ENCODE data around the gene ZBTB20. TPM values are rescaled to one million over a fixed set of nuclear protein-coding genes. Genes with fewer than 3 reads are reported as not detected.

ZBTB20 gene
- total RNA-seq, 6 donors from 2014 or later: 40.0 to 150 (median 65.8) TPM

GRCh38 chr3:114364806-114365654, 782.1 kb downstream of the ZBTB20 start:
- no peaks in the 10 kb centered on the region for H3K27me3 ChIP-seq
- no peak overlapping the region for H3K4me3 ChIP-seq
- peaks cover 0 to 12% (median 0%) of the 10 kb centered on the region in 4 donors for H3K4me1 ChIP-seq
- no peaks in the 10 kb centered on the region for H3K36me3 ChIP-seq
- 75 to 92% methylated on average over 6 of the region's 6 CpGs for WGBS, 2 donors
- no peaks in the 10 kb centered on the region for H3K9me3 ChIP-seq
- ATAC-seq (ENCODE audit: low FRiP score in 2 of 2): no peak
- TF ChIP-seq EP300 (IDR thresholded peaks at IDR 0.05) (no peak), CTCF (IDR thresholded peaks at IDR 0.05) (no peak), POLR2AphosphoS5 (IDR thresholded peaks at IDR 0.05) (no peak), POLR2A (IDR thresholded peaks at IDR 0.05) (no peak)
- H3K27ac ChIP-seq: no peak overlapping the region
- DNase-seq: no peak

- H3K9me3 ChIP-seq: no peaks in the 10 kb centered on the region
- ATAC-seq (ENCODE audit: low FRiP score in 2 of 2): peak in 1 of 2 donors; percentile 74
- no peak overlapping the region for H3K4me3 ChIP-seq
- DNase-seq: no peak
- TF ChIP-seq CTCF (IDR thresholded peaks at IDR 0.05): no peak
- TF ChIP-seq POLR2AphosphoS5 (IDR thresholded peaks at IDR 0.05): no peak
- no peak for TF ChIP-seq POLR2A (IDR thresholded peaks at IDR 0.05)
- TF ChIP-seq EP300 (IDR thresholded peaks at IDR 0.05): no peak
- peaks cover 0 to 12% (median 0%) of the 10 kb centered on the region in 4 donors for H3K4me1 ChIP-seq
- H3K36me3 ChIP-seq: no peaks in the 10 kb centered on the region
- H3K27ac ChIP-seq: no peak overlapping the region
- 75 to 84% methylated on average over 1 of the region's 1 CpG for WGBS, 2 donors
- H3K27me3 ChIP-seq: no peaks in the 10 kb centered on the region
Observed at GRCh38 chr3:114363554-114364202, 783.4 kb downstream of the ZBTB20 start.

GRCh38 chr3:114362815-114363214, 784.3 kb downstream of the ZBTB20 start:
- peak in 3 of 6 experiments; percentile 17 to 28 (median 22) for TF ChIP-seq CTCF (IDR thresholded peaks at IDR 0.05)
- TF ChIP-seq EP300 (IDR thresholded peaks at IDR 0.05): no peak
- TF ChIP-seq POLR2A (IDR thresholded peaks at IDR 0.05): no peak
- no peak overlapping the region for H3K27ac ChIP-seq
- peaks cover 0 to 12% (median 0%) of the 10 kb centered on the region in 4 donors for H3K4me1 ChIP-seq
- no peaks in the 10 kb centered on the region for H3K27me3 ChIP-seq
- DNase-seq (no peak), ATAC-seq (ENCODE audit: low FRiP score in 2 of 2) (peak in 1 of 2 donors; percentile 54)
- 86 to 91% methylated on average over 1 of the region's 1 CpG for WGBS, 2 donors
- H3K4me3 ChIP-seq: no peak overlapping the region
- no peaks in the 10 kb centered on the region for H3K36me3 ChIP-seq
- no peaks in the 10 kb centered on the region for H3K9me3 ChIP-seq

GRCh38 chr3:114361391-114361790, 785.7 kb downstream of the ZBTB20 start:
- no peak overlapping the region for H3K27ac ChIP-seq
- H3K9me3 ChIP-seq: no peaks in the 10 kb centered on the region
- no peaks in the 10 kb centered on the region for H3K36me3 ChIP-seq
- peaks cover 0 to 12% (median 0%) of the 10 kb centered on the region in 4 donors for H3K4me1 ChIP-seq
- ATAC-seq (ENCODE audit: low FRiP score in 2 of 2) (no peak), DNase-seq (no peak)
- no peaks in the 10 kb centered on the region for H3K27me3 ChIP-seq
- no peak overlapping the region for H3K4me3 ChIP-seq
- TF ChIP-seq EP300 (IDR thresholded peaks at IDR 0.05) (no peak), CTCF (IDR thresholded peaks at IDR 0.05) (no peak), POLR2A (IDR thresholded peaks at IDR 0.05) (no peak), POLR2AphosphoS5 (IDR thresholded peaks at IDR 0.05) (no peak)
